HG02840 (cell line): ENCODE measurements around the gene MIER3.

Experiments
- ATAC-seq: cut with Tn5 transposase; IDR thresholded peaks from one replicate; pipeline ENCODE4 v1.9.1; 2021; ENCODE audit warnings: mild to moderate bottlenecking, moderate library complexity, moderate number of reproducible peaks; ENCODE audit not compliant: unreplicated experiment, low FRiP score

Gene MIER3

DNA sequence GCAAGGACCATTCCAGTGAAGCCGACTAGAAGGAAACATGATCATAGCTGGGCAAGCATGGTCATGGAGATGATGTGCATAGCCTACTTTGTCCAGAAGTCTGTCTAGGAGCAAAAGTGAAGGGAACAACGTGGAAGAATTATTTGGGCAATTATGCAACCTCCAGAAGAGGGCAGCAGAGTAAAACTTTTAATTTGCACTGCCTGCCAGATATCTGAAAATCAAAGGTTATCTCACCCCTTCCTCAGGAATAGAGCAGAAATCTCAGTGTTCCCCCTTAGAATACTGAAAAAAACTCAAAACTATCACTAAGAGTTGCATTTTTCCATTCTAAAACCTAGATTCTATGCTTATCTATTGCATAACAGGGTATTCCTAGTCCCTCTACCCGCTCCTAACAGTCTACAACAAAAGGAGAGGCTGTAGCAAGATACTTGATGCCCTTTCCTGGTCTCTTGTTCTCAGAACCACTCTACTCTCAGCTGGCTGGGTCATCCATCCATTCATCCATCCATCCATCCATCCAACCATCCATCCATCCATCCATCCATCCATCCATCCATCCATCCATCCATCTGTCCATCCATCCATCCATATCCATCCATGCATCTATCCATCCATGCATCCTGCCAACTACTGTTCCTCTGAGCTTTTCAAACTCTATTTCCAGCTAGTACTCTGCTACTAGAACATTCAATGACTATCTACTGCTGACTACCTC is 50.9 kb downstream of the MIER3 start:
- ATAC-seq: no peak

DNA sequence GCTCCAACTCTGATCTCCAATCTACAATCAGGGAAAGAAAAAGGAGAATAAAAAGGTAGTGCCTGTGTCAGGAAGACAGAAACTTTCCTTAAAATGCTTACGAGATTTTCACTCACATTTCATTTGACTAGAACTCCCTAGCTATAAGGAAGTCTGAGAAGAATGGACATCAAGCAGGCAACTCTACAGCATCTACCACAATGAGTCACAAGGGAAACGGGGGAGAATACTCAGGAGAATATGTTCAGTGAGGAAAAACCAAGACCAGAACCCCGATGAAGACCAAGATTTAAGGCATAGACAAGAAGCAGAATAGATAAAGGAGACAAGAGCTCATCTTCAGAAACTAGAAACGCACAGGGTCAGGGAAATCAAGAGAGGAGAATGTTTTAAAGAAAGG is 51.5 kb downstream of the MIER3 start:
- no peak for ATAC-seq

DNA sequence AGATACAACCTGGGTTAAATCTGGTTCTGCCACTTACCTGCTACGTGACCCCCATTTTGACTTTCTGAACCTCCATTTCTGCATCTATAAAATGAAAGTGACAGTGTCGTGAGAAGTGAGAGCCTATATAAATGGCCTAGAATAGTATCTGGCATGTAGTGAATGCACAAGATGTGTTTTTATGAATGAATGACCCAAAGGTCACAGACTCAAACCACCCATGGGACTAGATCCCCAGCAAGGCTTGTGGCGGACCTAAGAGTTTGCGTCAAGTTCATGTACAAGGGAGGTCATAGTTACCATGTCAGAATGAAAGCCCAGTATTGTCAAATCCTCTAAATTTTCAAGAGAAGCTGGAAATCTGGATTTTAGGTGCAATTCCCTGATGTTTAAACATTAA is 53.7 kb downstream of the MIER3 start:
- no peak for ATAC-seq

DNA sequence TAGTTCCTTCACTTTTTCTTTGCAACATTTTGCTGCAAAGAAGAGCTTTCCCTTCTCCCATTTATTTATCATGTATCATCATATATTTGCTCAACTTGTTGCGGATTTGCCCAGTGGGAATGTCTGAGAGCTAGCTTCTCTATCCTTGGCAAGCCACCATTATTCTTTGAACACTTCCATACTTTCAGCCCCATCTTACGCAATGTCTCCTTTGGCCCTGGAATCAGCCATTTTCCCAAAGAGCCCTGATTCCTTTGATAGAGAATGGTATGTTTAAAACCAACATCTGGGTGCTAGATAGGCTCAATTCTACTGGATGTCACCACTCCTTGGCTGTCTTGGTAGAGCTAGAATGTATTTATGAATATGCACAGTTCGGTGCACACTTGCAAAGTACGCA is 55.2 kb downstream of the MIER3 start:
- no peak for ATAC-seq

DNA sequence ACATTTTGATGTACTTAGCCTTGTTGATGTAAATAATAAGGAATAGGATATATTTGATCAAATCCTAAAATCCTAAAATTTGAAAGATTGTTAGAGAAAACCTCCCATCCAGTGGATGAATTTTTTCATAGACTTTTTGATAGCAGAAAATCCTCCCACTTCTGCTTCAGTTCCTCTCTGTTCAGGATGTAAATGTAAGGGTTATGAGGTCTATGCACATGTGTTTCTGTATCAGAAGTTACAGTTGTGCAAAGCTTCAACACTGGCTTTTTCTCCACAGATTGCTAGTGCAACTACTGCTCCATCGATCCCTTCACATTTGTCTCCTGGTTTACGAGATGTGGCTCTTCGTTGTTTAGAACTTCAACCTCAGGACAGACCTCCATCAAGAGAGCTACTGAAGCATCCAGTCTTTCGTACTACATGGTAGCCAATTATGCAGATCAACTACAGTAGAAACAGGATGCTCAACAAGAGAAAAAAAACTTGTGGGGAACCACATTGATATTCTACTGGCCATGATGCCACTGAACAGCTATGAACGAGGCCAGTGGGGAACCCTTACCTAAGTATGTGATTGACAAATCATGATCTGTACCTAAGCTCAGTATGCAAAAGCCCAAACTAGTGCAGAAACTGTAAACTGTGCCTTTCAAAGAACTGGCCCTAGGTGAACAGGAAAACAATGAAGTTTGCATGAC is 58.5 kb downstream of the MIER3 start:
- ATAC-seq: no peak

DNA sequence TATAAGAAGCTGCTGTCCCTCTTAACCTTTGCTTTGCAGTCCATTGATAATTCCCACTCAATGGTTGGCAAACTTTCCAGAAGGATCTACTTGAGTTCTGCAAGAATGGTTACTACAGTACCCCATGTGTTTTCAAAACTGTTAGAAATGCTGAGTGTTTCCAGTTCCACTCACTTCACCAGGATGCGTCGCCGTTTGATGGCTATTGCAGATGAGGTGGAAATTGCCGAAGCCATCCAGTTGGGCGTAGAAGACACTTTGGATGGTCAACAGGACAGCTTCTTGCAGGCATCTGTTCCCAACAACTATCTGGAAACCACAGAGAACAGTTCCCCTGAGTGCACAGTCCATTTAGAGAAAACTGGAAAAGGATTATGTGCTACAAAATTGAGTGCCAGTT is 70.4 kb downstream of the MIER3 start:
- no peak for ATAC-seq

DNA sequence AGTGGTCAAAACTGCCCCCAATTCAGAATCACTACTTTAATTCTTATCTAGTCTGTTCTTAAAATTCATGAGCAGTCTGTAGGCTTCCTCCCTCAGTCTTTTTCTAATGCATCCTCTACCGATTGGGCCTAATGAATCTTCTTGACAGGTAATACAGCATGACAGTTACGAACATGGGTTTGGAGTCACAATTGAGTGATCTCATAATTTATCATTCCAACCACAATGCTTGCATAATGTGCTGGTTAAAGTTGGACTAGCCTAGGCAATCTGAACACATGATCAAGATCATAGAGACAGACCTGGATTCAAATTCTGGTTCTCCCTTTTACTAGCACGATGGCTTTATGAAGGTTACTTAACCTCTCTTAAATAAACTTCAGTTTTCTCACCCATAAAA is 75.6 kb downstream of the MIER3 start:
- no peak for ATAC-seq

DNA sequence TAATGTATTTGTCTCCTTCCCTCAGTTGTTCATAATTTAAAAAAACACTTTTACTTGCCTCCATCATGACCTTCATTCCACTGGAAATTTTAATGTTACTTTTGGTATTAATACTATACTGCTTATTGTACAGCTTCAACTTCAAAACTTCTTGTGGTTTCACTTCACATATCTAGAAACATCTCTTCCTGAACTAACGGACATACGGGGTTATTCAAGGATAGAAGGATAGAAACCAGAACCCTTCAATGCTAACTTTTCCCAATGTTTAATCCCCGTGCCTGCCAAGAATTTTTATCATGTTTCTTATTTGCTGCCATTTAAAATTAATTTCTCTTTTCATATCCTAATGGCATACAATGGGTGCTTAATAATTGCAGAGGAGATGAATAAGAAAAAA is 78.9 kb downstream of the MIER3 start:
- ATAC-seq: no peak

DNA sequence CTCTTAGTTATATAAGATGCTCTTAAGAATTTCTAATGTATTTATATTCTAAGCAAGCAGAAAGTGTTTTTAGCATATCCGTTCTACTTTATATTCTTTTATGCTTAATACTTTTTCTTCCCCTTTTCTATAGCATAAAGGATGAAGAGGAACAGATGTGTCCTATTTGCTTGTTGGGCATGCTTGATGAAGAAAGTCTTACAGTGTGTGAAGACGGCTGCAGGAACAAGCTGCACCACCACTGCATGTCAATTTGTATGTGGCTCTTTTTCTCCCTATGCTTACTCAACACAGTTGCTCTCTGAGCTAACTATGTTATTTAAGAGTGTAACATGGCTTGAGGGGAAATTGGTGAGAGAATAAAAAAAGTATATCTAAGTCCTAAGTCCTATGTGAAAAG is 80.1 kb downstream of the MIER3 start:
- ATAC-seq: no peak
